Brain pericyte (primary cell): Measurements from ENCODE around the gene ZFYVE26.
"Not testable (repeated sequence)": the region's sequence is repeated elsewhere in the genome, so short reads cannot be mapped to it uniquely, and the experiment has no call there.

Experiments used
- DNase-seq: peaks from one replicate; pipeline ENCODE4 v3.0.0-alpha.2; 2012; ENCODE audit warnings: low read depth, low spot score

The ZFYVE26 gene

GRCh38 chr14:67816326-67817002 is at the start of gene ZFYVE26:
ZFYVE26 (minus strand) TSS chr14:67816590; CDS start chr14:67815963, 627 bp downstream.
- peak; percentile 81 for DNase-seq

GRCh38 chr14:67863223-67863622 is 46.8 kb upstream of the ZFYVE26 start:
- no peak for DNase-seq

- no peak for DNase-seq
Measured at GRCh38 chr14:67859169-67859749, 42.9 kb upstream of the ZFYVE26 start.

- DNase-seq, result no peak
Measured at GRCh38 chr14:67857778-67858350, 41.5 kb upstream of the ZFYVE26 start.

- DNase-seq, result no peak
Measured at GRCh38 chr14:67856827-67857226, 40.4 kb upstream of the ZFYVE26 start.

GRCh38 chr14:67853715-67854114 is 37.3 kb upstream of the ZFYVE26 start:
- no peak for DNase-seq

- no peak for DNase-seq
Measured at GRCh38 chr14:67852926-67853604, 36.7 kb upstream of the ZFYVE26 start.

- no peak for DNase-seq
Measured at GRCh38 chr14:67851785-67852410, 35.5 kb upstream of the ZFYVE26 start.

GRCh38 chr14:67850066-67850830 is 33.9 kb upstream of the ZFYVE26 start:
- no peak for DNase-seq

GRCh38 chr14:67846029-67846610 is 29.7 kb upstream of the ZFYVE26 start:
- no peak for DNase-seq

- DNase-seq, result peak; percentile 47
Measured at GRCh38 chr14:67837011-67837624, 20.7 kb upstream of the ZFYVE26 start.

- no peak for DNase-seq
Measured at GRCh38 chr14:67835596-67835995, 19.2 kb upstream of the ZFYVE26 start.

GRCh38 chr14:67833403-67833802 is 17.0 kb upstream of the ZFYVE26 start:
- no peak for DNase-seq

GRCh38 chr14:67831113-67831512 is 14.7 kb upstream of the ZFYVE26 start:
- DNase-seq, result no peak

- DNase-seq, result no peak
Measured at GRCh38 chr14:67821121-67821520, 4.7 kb upstream of the ZFYVE26 start.

GRCh38 chr14:67820428-67820971 is 4.1 kb upstream of the ZFYVE26 start:
- no peak for DNase-seq

GRCh38 chr14:67819563-67820421 is 3.4 kb upstream of the ZFYVE26 start, which contains the start of gene RAD51B:
RAD51B (plus strand) TSS chr14:67819779.
- peak; percentile 47 for DNase-seq

- DNase-seq, result not testable (repeated sequence)
Measured at GRCh38 chr14:67818476-67818875, 2.1 kb upstream of the ZFYVE26 start.
